ENCODE data around the gene ENHO.

DNA sequence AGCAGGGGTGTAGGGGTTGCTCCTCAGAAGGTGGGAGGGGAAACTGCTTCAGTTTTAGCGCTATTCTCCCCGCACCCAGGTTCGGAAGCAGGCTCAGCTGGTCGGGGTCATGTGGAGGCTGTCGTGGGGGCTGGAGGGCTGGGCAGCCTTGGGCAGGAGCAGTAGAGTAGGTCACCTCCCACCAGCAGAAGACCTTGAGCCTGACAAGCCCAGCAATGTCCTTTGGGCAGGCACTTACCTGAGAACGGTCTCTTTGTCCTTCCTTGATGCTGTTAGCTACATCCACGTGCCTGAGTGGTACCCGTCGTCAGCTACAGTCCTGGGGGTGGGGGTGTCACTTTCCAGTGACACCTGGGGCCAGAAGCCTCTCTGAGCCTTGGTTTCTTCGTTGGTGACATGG lies 20.3 kb downstream of the ENHO start:
- no peak for TF ChIP-seq CTCF (IDR thresholded peaks at IDR 0.05)
- no peak for TF ChIP-seq POLR2A (IDR thresholded peaks at IDR 0.05)
- TF ChIP-seq EP300 (IDR thresholded peaks at IDR 0.05), result no peak

All from upper lobe of left lung (tissue), 4 donors.